HuH-7 (cell line): ENCODE data around the gene PFDN6.

Experiments
- DNase-seq: peaks from one replicate; pipeline ENCODE4 v3.0.0; 2011; ENCODE audit warnings: low spot score

PFDN6 gene

DNA sequence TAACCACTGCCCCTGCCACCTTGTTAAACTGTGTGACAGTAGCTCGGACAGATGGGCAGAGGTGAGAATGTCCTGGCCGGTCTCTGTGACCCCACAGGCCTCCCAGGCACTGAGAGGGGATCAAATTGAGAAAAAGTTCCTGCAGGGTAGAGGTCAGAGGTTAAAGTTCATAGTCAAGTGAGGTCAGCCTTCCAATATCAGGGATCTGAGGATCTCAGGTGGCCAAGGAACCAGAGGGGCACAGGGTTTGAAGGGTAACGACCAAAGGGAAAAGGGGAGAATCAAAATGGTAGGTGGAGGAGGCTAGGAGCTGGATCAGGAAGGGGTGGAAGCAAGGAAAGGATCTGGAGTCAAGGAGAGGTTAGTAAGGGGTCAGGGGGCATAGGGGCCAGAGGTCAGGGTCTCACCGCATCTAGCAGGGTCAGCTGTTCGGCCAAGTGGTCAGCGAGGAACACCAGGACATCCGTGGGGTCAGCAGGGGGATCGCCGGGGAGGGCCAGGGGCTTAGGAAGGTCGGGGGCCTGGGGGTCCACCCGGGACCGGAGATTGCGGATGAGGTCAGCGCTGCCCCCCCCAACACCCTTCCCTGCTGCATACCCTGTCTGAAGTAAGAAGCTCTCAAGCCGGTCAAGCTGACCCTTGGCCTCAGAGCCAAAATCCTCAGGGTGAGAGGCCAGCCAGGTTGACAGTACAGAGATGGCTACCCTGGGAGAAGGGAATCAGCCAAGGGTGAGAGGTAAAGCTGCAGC is 6.4 kb downstream of the PFDN6 start:
- DNase-seq = no peak

- no peak for DNase-seq
Observed at GRCh38 chr6:33296797-33297405, 7.5 kb downstream of the PFDN6 start.

DNA sequence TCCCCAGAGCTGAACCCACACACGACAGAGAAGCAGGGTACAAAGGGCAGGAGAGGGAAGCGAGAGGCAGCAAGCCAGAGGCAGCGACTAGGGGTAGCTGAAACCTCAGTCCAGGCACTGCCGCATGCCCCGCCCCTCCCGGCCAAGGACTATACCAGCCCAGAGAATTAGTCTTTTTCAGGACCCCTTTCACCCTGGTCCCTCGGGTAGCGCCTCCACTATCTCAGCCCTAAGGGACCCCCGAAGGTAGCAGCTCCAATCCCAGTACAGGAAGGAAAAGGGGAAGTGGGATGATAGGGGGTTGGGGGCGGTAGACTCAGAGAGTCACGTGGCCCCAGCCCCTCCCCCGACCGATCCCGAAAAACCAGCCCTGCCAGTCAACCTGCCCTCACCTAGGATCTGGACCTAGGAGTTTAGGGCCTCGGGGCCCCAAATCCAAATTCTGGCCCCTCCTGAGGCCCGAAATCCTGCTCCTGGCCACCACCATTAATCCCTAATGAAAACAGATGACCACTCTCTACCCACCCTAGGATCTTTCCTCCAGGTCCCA is 8.1 kb downstream of the PFDN6 start:
- DNase-seq = peak; percentile 47

DNA sequence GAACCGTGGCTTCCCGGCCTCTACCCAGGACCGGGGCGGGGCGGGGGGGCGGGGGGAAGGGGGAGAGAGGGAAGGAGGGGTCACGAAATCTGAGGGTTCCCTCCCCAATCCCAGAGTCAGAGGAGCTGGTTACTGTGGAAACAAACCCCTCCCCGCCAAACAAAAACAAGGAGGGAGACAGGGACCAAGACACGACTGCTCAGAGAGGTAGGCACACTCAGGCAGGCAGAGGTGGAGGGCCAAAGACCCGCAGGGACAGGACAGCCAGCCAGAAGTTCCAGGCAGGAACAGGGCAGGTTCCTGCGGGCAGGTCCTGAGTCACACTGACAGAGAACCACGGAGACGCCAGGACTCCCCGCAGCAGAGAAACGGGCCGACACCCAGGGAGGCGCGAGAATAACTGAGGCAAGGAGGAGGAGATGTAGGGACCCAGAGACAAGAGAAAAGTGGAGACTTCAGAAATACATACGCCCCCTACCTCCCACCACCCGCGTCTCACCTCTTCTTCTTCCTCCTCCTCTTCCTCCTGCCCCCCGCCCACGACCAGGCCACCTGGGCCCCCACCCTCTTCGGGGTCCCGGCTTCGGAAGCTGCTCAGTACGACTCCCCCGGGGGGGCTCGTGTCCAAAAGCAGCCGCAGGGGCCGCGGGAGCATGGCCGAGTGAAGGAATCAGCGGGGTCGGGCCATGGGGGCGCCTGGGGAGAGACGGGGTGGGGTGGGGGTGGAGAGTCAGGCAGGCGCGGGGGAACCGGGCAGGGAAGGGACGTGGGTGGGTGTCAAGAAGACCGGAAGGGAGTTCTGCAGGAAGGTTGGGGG is 8.8 kb downstream of the PFDN6 start:
- peak; percentile 51 for DNase-seq

DNA sequence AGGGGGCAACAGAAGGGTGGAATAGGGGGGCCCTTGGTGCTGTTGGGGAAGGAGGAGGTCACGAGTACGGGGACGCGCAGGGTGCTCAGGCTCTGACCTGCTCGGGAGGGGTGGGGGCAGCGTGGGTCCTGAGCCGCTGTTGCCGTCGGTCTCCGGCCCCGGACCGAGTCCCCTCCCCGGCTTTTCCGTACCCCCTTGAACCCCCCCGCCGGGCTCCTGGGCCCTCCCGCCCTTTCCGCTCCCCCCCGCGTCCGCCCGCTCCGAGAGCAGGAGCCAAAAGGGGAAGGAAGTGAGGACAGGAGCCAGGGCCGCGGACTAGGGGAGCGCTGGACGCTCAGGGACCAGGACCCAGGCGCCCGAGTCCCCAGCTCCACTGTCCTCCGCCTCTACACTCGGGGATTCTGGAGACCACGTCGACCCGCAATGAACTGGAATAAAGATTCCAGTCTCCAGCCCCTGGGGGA is 9.4 kb downstream of the PFDN6 start, which contains the start of gene RGL2:
TSS of gene RGL2 (minus strand) at position 170 of the 464 bp plus-strand sequence. CDS start 332 bp downstream, outside the sequence.
- peak; percentile 14 for DNase-seq

DNA sequence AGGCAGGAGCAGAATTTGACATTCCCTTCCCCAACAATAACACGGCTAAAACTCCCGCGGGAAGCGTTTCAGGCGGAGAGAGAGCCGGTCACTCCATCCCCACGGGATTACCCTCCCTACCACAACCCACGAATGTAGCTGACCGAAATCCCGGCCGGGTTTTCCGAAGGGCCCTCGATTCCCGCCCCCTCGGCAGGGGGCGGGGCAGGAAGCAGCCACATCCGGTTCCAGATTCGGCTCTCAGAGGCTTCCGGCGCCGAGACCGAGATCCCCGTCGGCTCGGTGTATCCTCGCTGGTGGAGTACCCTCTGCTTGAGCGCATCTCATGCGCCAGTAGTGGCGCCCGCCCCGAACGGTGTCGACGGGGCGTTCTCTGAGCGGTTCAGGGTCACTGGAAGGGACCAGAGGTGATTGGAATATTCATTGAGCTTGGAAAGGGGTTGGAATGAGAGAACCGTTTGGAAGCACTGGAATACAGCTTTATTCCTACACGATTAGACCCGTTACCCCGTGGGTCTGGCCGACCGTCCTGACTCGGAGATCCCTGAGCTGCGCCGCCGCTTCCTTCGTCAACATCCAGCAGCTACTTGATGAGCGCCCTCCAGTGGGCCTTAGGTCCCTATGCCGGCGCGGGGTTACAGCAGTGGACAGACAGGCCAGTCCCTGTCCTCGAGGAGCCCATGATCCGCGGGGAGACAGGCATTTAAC is 10.0 kb downstream of the PFDN6 start:
- peak; percentile 78 for DNase-seq

DNA sequence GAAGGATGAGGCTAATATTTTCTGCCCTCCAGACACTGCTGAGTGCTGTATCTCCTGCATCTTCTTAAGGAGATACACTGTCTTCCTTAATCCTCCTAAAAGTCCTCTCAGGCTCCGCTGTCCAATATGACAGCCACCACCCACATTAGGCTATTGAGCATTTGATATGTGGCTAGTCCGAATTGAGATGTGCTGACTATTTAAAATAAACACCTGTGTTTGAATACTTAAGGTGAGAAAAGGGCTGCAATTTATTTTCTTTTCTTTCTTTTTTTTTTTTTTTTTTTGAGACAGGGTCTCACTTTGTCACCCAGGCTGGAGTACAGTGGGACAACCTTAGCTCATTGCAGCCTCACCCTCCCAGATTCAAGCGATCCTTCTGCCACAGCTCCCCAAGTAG is 12.5 kb downstream of the PFDN6 start:
- no peak for DNase-seq

GRCh38 chr6:33304216-33304615 is 14.8 kb downstream of the PFDN6 start:
- DNase-seq = no peak

- no peak for DNase-seq
Observed at GRCh38 chr6:33305052-33305451, 15.7 kb downstream of the PFDN6 start.

GRCh38 chr6:33306356-33306755 is 17.0 kb downstream of the PFDN6 start:
- DNase-seq = no peak

DNA sequence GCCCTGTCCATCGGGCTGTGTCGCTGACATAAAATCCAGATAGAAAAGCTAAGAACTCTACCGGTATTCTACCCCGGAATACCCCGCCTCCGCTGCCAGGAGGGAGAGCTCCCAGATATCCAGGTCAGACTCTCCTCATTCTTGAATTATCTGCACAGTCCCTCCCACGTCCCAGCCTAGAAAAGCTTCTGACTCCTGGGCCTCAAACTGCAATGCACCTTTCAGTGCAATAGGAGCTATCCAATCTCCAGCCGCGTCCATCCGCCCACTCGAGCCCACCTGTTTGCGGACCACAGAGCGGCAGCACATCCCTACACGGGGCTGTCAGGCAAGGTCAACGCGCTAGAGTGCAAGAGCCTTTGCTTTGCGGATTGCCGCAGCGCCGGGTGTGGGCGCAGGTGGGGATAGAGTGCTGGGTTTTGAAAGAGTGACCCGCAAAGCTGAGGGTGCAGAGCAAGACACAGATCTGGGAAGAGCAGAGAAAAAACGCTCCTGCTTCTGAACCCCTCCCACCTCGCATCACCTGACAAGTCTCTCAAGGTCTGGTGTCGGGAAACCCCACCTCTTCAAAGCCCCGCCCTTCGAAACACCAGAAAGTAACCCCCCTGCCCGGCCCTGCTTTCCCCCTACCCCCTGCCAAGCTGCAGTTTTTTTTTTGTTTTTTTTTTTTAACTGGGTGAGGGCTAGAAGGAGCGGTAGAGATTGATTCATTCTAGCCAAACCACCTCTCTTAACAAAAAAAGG is 23.1 kb downstream of the PFDN6 start:
- peak; percentile 78 for DNase-seq

GRCh38 chr6:33313105-33313708 is 23.8 kb downstream of the PFDN6 start:
- peak; percentile 30 for DNase-seq

DNA sequence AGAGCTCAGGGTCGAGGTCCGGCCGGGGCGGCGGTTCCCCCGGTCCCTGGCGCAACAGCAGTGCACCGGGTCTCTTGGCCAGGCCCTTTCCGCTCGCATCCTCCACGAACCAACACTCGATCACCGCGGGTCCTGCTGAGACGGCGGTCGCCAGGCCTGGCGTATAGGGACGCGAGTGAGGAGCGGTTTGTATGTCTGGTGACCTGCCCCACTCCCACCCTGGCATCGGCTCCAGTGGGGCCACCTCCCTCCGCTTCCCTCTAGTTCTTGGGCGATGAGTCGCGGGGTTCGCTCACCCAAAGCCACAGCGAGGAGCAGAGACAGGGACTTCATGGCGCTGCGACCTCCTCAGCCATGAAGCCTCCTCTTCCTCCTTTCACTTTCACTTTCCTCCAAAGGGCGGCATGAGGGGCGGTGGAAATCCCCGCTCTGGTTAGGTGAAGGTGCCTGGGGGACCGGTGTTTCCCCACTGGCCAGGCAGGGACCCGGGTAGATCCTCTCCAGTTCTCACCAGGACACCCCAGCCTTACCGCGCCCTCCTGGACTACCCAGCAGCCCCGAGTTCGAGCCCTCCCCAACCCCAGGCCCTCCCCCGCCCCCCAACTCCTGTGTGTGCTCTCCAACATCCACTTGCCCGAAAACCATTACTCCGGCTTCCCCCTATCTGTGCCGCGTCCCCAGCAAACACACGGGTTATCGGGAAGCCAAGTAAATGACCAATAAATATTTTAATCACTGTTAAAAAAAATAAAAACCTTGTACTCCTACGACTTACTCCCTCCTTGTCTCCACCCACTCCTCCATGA is 24.5 kb downstream of the PFDN6 start, which contains the start of gene TAPBP:
TSS of gene TAPBP (minus strand) at position 370 of the 806 bp plus-strand sequence. CDS start at position 333, 37 bp downstream.
- peak; percentile 53 for DNase-seq

- peak; percentile 61 for DNase-seq
Observed at GRCh38 chr6:33314515-33314942, 25.1 kb downstream of the PFDN6 start.

DNA sequence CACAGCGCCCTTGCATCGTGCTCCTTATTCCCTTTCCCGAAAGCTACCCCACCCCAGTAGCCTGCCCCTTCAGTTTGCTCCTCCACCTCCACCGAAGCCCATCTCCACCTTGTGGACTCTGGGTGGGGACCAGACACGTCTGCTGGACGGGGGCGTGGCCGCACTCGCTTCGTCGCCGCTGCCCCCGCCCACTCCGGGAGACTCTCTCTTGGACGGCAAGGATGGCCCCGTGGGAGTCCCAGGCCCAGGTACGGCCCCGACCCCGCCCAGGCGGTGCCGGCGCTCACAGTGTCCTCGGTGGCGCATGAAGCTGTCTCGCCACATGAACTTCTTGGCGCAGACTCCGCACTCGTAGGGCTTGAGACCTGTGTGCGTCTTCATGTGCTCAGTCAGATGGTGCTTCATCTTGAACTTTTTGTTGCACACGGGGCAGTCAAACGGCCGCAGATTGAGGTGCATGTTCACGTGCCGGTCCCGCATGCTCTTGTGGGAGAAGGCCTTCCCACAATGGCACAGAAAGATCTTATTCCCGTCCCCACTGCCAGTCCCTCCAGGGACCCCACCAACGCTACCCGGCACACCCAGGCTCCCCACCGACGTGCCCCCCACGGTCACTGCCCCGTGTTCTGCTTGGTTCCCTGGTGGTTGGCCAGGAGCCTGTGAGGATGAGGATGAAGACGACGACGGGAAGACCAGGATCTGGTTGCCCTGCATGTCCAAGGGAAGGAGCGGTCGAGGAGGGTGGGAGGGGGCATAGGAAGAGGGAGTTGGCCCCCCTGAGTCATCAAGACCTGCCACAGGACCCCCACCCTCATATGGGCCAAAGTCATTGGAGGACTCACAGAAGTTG is 25.8 kb downstream of the PFDN6 start:
- DNase-seq = no peak

DNA sequence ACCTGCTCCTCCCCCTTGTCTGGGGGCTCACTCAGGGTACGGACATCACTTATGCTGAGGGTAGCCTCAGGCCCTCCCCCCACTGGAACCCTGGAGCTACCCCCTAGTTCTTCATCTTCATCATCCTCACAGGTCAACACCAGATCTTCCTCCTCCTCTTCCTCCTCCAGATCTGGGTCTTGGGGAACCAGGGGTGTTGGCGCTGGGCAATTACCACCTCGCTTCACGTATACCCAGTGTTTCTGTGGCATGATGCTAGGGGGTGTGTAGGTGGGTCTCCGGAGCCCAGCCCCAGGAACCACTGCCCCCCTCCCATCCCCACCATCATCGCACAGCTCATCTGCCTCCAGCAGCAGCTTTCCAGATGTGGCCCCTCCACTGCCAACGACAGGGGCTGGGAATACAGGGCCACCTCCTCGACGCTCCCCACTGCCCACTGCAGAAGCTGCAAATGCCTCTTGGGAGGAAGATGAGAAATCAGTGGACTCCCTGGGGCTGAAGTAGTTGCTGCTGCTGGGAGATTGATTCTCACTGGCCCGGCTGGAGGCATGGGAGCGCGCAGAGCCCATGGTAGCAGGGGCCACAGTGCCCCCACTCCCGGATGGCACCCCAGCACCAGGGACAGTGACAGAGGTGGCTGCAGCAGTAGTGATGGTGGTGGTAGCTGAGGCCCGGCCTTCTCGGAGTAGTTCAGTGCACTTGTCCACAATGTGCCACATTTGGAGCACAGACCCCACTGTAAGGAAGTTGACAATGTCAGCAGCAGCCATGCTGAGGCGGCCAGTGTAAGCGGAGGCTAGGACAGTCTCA is 26.6 kb downstream of the PFDN6 start:
- no peak for DNase-seq

GRCh38 chr6:33316603-33317418 is 27.4 kb downstream of the PFDN6 start:
- no peak for DNase-seq
